RWPE2 (cell line): ENCODE data around the gene MS4A8.
"Not testable (repeated sequence)": the region's sequence is repeated elsewhere in the genome, so short reads cannot be mapped to it uniquely, and the experiment has no call there.

Experiments
- ATAC-seq: fragments of 200-7000 bp; cut with Tn5 transposase; 3 replicates; pipeline ENCODE4 v1.9.1; 2021; ENCODE audit warnings: low read depth
- DNase-seq: peaks from one replicate; pipeline ENCODE4 v3.0.0-alpha.2; 2020; ENCODE audit warnings: low spot score
- H3K27ac ChIP-seq: fragments of 450-650 bp; 2 replicates; pipeline ENCODE4 v1.5.1; 2017; ENCODE audit warnings: mild to moderate bottlenecking; ENCODE audit not compliant: poor library complexity, severe bottlenecking
- H3K27me3 ChIP-seq: fragments of 250-450 bp; sonication (Bioruptor Pico); 2 replicates; pipeline ENCODE4 v1.5.1; 2021; ENCODE audit warnings: mild to moderate bottlenecking, moderate library complexity; ENCODE audit not compliant: insufficient read depth, poor library complexity, severe bottlenecking
- H3K36me3 ChIP-seq: fragments of 250-450 bp; sonication (Bioruptor Pico); 2 replicates; pipeline ENCODE4 v1.5.1; 2020; ENCODE audit warnings: low read depth, mild to moderate bottlenecking, moderate library complexity
- H3K4me1 ChIP-seq: fragments of 250-450 bp; sonication (Bioruptor Pico); 2 replicates; pipeline ENCODE4 v1.5.1; 2021; ENCODE audit warnings: mild to moderate bottlenecking, moderate library complexity; ENCODE audit not compliant: insufficient read depth, poor library complexity, severe bottlenecking
- H3K4me3 ChIP-seq: fragments of 250-450 bp; sonication (Bioruptor Pico); 2 replicates; pipeline ENCODE4 v1.5.1; 2021; ENCODE audit warnings: mild to moderate bottlenecking, moderate library complexity; ENCODE audit not compliant: severe bottlenecking
- H3K9me3 ChIP-seq: fragments of 250-450 bp; sonication (Bioruptor Pico); 2 replicates; pipeline ENCODE4 v1.5.1; 2021; ENCODE audit warnings: mild to moderate bottlenecking, moderate library complexity; ENCODE audit not compliant: severe bottlenecking
- TF ChIP-seq, protein P1 (sequence below): fragments of 450-650 bp; IDR thresholded peaks from one replicate; pipeline ENCODE4 v1.5.1; 2017; ENCODE audit warnings: mild to moderate bottlenecking, moderate library complexity; ENCODE audit not compliant: poor library complexity, severe bottlenecking

MS4A8 gene, protein sequence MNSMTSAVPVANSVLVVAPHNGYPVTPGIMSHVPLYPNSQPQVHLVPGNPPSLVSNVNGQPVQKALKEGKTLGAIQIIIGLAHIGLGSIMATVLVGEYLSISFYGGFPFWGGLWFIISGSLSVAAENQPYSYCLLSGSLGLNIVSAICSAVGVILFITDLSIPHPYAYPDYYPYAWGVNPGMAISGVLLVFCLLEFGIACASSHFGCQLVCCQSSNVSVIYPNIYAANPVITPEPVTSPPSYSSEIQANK

DNA sequence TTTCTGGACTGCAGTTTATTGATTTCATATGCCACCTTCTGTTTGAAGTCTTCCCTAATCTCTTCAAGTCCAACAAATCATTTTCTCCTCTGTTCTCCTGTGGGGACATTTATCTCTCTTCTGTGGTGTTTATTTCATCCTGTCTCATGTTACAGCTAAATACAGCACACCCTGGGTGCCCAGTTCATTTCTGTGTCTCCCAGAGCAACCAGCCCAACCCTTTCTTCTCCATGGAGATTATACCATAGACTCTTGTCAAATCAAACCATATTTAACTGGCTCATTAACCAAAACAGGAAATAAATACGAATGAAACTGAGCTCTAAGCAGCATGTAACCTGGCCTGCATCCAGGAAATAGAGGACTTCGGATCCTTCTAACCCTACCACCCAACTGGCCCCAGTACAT lies at the start of gene MS4A8:
Gene MS4A8 (plus strand): TSS at position 329 of the 408 bp plus-strand sequence. CDS start 1,249 bp downstream, outside the sequence.
- H3K27ac ChIP-seq: no peak within 1 kb of the TSS
- H3K9me3 ChIP-seq: no peaks in the 10 kb centered on the region
- H3K4me1 ChIP-seq: no peaks in the 10 kb centered on the region
- H3K27me3 ChIP-seq: no peaks in the 10 kb centered on the region
- H3K4me3 ChIP-seq: no peak within 1 kb of the TSS
- TF ChIP-seq, protein P1, sequence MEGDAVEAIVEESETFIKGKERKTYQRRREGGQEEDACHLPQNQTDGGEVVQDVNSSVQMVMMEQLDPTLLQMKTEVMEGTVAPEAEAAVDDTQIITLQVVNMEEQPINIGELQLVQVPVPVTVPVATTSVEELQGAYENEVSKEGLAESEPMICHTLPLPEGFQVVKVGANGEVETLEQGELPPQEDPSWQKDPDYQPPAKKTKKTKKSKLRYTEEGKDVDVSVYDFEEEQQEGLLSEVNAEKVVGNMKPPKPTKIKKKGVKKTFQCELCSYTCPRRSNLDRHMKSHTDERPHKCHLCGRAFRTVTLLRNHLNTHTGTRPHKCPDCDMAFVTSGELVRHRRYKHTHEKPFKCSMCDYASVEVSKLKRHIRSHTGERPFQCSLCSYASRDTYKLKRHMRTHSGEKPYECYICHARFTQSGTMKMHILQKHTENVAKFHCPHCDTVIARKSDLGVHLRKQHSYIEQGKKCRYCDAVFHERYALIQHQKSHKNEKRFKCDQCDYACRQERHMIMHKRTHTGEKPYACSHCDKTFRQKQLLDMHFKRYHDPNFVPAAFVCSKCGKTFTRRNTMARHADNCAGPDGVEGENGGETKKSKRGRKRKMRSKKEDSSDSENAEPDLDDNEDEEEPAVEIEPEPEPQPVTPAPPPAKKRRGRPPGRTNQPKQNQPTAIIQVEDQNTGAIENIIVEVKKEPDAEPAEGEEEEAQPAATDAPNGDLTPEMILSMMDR: no peak
- no peak for ATAC-seq
- DNase-seq: no peak
- H3K36me3 ChIP-seq: no peaks in the 10 kb centered on the region

- DNase-seq (no peak), ATAC-seq (no peak)
- Histone ChIP-seq H3K27me3 (no peaks in the 10 kb centered on the region), H3K36me3 (no peaks in the 10 kb centered on the region), H3K9me3 (no peaks in the 10 kb centered on the region), H3K27ac (no peak overlapping the region), H3K4me3 (no peak overlapping the region), H3K4me1 (no peaks in the 10 kb centered on the region)
- TF ChIP-seq, protein P1: no peak
These were observed 41.5 kb upstream of the MS4A8 start for GRCh38 chr11:60657888-60658287.

GRCh38 chr11:60658409-60658808 lies 41.0 kb upstream of the MS4A8 start:
- Histone ChIP-seq H3K9me3 (no peaks in the 10 kb centered on the region), H3K4me1 (no peaks in the 10 kb centered on the region), H3K27me3 (no peaks in the 10 kb centered on the region), H3K4me3 (no peak overlapping the region), H3K36me3 (no peaks in the 10 kb centered on the region), H3K27ac (no peak overlapping the region)
- TF ChIP-seq, protein P1: no peak
- ATAC-seq: no peak
- no peak for DNase-seq

DNA sequence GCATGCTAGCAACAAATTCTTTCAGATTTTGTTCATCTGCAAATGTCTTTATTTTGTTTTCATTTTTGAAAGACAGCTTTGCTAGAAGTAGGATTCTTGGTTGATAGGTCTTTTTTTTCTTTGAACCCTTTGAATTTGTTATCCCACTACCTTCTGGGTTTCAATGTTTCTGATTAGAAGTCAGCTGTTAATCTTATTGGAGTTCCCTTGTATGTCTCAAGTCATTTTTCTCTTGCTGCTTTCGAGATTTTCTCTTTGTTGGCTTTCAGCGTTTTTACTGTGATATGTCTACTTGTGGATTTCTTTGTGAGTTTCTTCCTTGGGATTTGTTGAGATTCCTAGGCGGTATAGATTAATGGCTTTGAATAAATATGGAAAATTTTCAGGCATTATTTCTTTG lies 27.2 kb upstream of the MS4A8 start:
- no peaks in the 10 kb centered on the region for H3K36me3 ChIP-seq
- no peak overlapping the region for H3K27ac ChIP-seq
- no peaks in the 10 kb centered on the region for H3K4me1 ChIP-seq
- DNase-seq (no peak), ATAC-seq (no peak)
- H3K4me3 ChIP-seq: no peak overlapping the region
- no peaks in the 10 kb centered on the region for H3K9me3 ChIP-seq
- no peaks in the 10 kb centered on the region for H3K27me3 ChIP-seq
- TF ChIP-seq, protein P1: no peak

DNA sequence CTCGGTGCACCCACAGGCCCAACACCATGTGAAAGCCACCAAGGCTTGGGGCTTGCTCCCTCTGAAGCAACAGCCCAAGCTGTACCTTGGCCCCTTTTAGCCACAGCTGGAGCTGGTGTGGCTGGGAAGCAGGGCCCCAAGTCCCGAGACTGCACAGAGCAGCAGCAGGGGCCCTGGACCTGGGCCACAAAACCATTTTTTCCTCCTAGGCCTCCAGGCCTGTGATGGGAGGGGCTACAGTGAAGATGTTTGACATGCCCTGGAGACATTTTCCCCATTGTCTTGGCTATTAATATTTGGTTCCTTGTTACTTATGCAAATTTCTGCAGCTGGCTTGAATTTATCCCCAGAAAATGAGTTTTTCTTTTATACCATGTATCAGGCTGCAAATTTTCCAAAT lies 21.2 kb upstream of the MS4A8 start:
- not testable (repeated sequence) for ATAC-seq, H3K27ac ChIP-seq, H3K9me3 ChIP-seq, H3K4me1 ChIP-seq, DNase-seq, H3K27me3 ChIP-seq, H3K4me3 ChIP-seq, H3K36me3 ChIP-seq
